HepG2 (cell line): ENCODE results near the gene SHISA6. TPM values are rescaled to one million over a fixed set of nuclear protein-coding genes. Genes with fewer than 3 reads are reported as not detected.

Experiments used
- ATAC-seq: fragments of 200-7000 bp; cut with Tn5 transposase; 3 replicates; pipeline ENCODE4 v1.9.1; 2020; ENCODE audit warnings: mild to moderate bottlenecking, moderate library complexity
- BruUV-seq: library from RNA; stranded (reverse); fragments of 400-500 nt; replicated peaks from 2 replicates; lab custom pipeline; 2021; lab: Mats Ljungman, UMichigan
- CTCF ChIA-PET: fragments of 300-600 bp; formaldehyde crosslinking; extraction: SDS; loops from one replicate; lab custom pipeline; 2021; ENCODE audit warnings: low total read pairs, inconsistent platforms, low intra/inter-chr PET ratio; lab: Yijun Ruan, JAX
- POLR2A ChIA-PET: fragments of 350-600 bp; sonication (Branson Sonifier 250); formaldehyde crosslinking; loops from one replicate; lab custom pipeline; 2020; ENCODE audit warnings: antibody characterized with exemption, inconsistent platforms; lab: Yijun Ruan, JAX
- DNase-seq: peaks from one replicate; pipeline ENCODE4 v3.0.0-alpha.2; 2015; ENCODE audit warnings: low spot score
- FAIRE-seq: peaks from 3 replicates; lab custom pipeline; 2011; peaks lifted over from hg19 to GRCh38; lab: Jason Lieb, UNC
- H2AFZ ChIP-seq: one replicate; pipeline ENCODE4 v1.6.1; 2011; ENCODE audit warnings: low read length, inconsistent platforms
- H3K27ac ChIP-seq: fragments of 300-600 bp; 3 replicates; pipeline ENCODE4 v1.8.0; 2011; ENCODE audit warnings: mixed run types, mild to moderate bottlenecking, mixed read lengths, low read length, inconsistent platforms; ENCODE audit not compliant: insufficient read depth; ENCODE audit errors: extremely low read length
- H3K27me3 ChIP-seq, 2 experiments: fragments of 200-600 bp in 1 of 2; 2 replicates in 1 of 2; 3 replicates in 1 of 2; pipeline versions ENCODE4 v1.6.0 to v1.8.0; 2011; ENCODE audit warnings: low read length in 2 of 2, mild to moderate bottlenecking in 2 of 2, moderate library complexity in 2 of 2, inconsistent platforms in 1 of 2; ENCODE audit not compliant: insufficient read depth in 2 of 2, control insufficient read depth in 1 of 2
- H3K36me3 ChIP-seq, 2 experiments: fragments of 200-600 bp in 1 of 2; replicated peaks in 1 of 2; 2 replicates in 1 of 2; 3 replicates in 1 of 2; pipeline versions ENCODE4 v1.5.1 to v1.8.0; 2011; ENCODE audit warnings: low read length in 2 of 2, inconsistent platforms in 1 of 2; ENCODE audit not compliant: insufficient read depth in 2 of 2, control insufficient read depth in 1 of 2
- H3K4me1 ChIP-seq: 2 replicates; pipeline ENCODE4 v1.5.1; 2012; ENCODE audit warnings: low read length, inconsistent platforms; ENCODE audit not compliant: insufficient read depth
- H3K4me2 ChIP-seq: 2 replicates; pipeline ENCODE4 v1.6.0; 2011; ENCODE audit warnings: low read depth, low read length, inconsistent platforms
- H3K4me3 ChIP-seq, 3 experiments: fragments of 200-600 bp in 1 of 3; sonication (generic), shearing (Covaris generic) in 1 of 3; replicated peaks in 1 of 3; 2 replicates each; pipeline ENCODE4 v1.5.1; 2011 to 2016; ENCODE audit warnings: low read length in 3 of 3, inconsistent platforms in 2 of 3, low read depth in 2 of 3, mild to moderate bottlenecking in 2 of 3, control low read depth in 1 of 3, mixed read lengths in 1 of 3; ENCODE audit not compliant: insufficient read depth in 1 of 3
- H3K79me2 ChIP-seq: one replicate; pipeline ENCODE4 v1.6.1; 2011; ENCODE audit warnings: low read length, inconsistent platforms; ENCODE audit not compliant: insufficient read depth
- H3K9ac ChIP-seq: 2 replicates; pipeline ENCODE4 v1.6.0; 2011; ENCODE audit warnings: mild to moderate bottlenecking, low read depth, low read length, inconsistent platforms; ENCODE audit not compliant: insufficient read depth
- H3K9me3 ChIP-seq: 2 replicates; pipeline ENCODE4 v1.5.1; 2012; ENCODE audit warnings: mild to moderate bottlenecking, low read length
- H4K20me1 ChIP-seq: 2 replicates; pipeline ENCODE4 v1.6.0; 2011; ENCODE audit warnings: inconsistent platforms, mild to moderate bottlenecking, low read length, moderate library complexity; ENCODE audit not compliant: insufficient read depth
- FOXO4 ChIP-seq: sonication (generic); formaldehyde crosslinking; conservative IDR thresholded peaks from 2 replicates; pipeline ENCODE4 v1.8.1; 2023; ENCODE audit warnings: missing genetic modification reagents
- GATAD1 ChIP-seq: IDR thresholded peaks from 2 replicates; pipeline ENCODE4 v1.6.1; 2016; ENCODE audit warnings: missing genetic modification reagents, missing compliant biosample characterization
- GLMP ChIP-seq: sonication (generic); formaldehyde crosslinking; IDR thresholded peaks from 2 replicates; pipeline ENCODE4 v1.9.0; 2021; ENCODE audit warnings: missing genetic modification reagents, mild to moderate bottlenecking, borderline replicate concordance
- GTF3A ChIP-seq: sonication (generic); formaldehyde crosslinking; conservative IDR thresholded peaks from 2 replicates; pipeline ENCODE4 v1.4.0; 2020; ENCODE audit warnings: mild to moderate bottlenecking, missing genetic modification reagents
- HDAC2 ChIP-seq: sonication (generic); formaldehyde crosslinking; IDR thresholded peaks from 2 replicates; pipeline ENCODE4 v1.4.0; 2020; ENCODE audit warnings: missing genetic modification reagents
- JUN ChIP-seq: sonication (generic); formaldehyde crosslinking; IDR thresholded peaks from 2 replicates; pipeline ENCODE4 v1.4.0; 2020; ENCODE audit warnings: mild to moderate bottlenecking, missing genetic modification reagents
- MEIS1 ChIP-seq: sonication (generic); formaldehyde crosslinking; IDR thresholded peaks from 2 replicates; pipeline ENCODE4 v1.9.0; 2021; ENCODE audit warnings: mild to moderate bottlenecking, missing genetic modification reagents, moderate library complexity, borderline replicate concordance
- PHB2 ChIP-seq: fragments of 450-650 bp; IDR thresholded peaks from 2 replicates; pipeline ENCODE4 v1.6.1; 2018; ENCODE audit not compliant: partially characterized antibody
- RNF2 ChIP-seq: fragments of 450-650 bp; conservative IDR thresholded peaks from 2 replicates; pipeline ENCODE4 v1.6.1; 2016; ENCODE audit warnings: low read depth
- ZNF124 ChIP-seq: sonication (generic); formaldehyde crosslinking; IDR thresholded peaks from 2 replicates; pipeline ENCODE4 v1.4.0; 2020; ENCODE audit warnings: missing genetic modification reagents
- ZNF577 ChIP-seq: sonication (generic); formaldehyde crosslinking; IDR thresholded peaks from 2 replicates; pipeline ENCODE4 v1.4.0; 2020; ENCODE audit warnings: mild to moderate bottlenecking, low read depth, missing genetic modification reagents, borderline replicate concordance
- ZNF616 ChIP-seq: sonication (generic); formaldehyde crosslinking; IDR thresholded peaks from 2 replicates; pipeline ENCODE4 v1.5.0; 2020; ENCODE audit warnings: low read depth, mild to moderate bottlenecking, missing genetic modification reagents
- ZNF670 ChIP-seq: sonication (generic); formaldehyde crosslinking; IDR thresholded peaks from 2 replicates; pipeline ENCODE4 v1.8.0; 2022; ENCODE audit warnings: mild to moderate bottlenecking, missing genetic modification reagents, borderline replicate concordance
- WGBS: methylation state at CpG from one replicate; pipeline ENCODE4 v1.1.6; 2017; ENCODE audit warnings: low lambda C conversion rate; 5-methylcytosine and 5-hydroxymethylcytosine counted together
- in situ Hi-C: cut with HindIII; loops from 2 replicates; pipeline ENCODE4 v1.10.0; 2017; ENCODE audit warnings: low pct_unique_long_range_greater_than_20kb; ENCODE audit not compliant: extremely low pct_ligation_motif_present
- intact Hi-C: fragments of 100-400 bp; cut with micrococcal nuclease; formaldehyde crosslinking; loops from one replicate; pipeline ENCODE4 v1.10.0; 2022; ENCODE audit not compliant: unreplicated experiment
- polyA plus RNA-seq, 8 experiments: library from polyadenylated mRNA; depleted of rRNA in 3 of 8; stranded (reverse) in 7 of 8; unstranded in 1 of 8; fragments of >200 nt; fragmentation: Illumina TruSeq in 4 of 8; extraction: Trizol in 4 of 8; gene quantifications; 2 replicates each; pipeline versions ENCODE4 v1.2.1 to v1.2.3, GENCODE V29; 2011 to 2016; ENCODE audit warnings: low read depth in 4 of 8, missing spikeins in 1 of 8, mixed read lengths in 1 of 8; ENCODE audit not compliant: insufficient read depth in 1 of 8
- total RNA-seq, 5 experiments: library from RNA; depleted of rRNA; stranded (reverse); fragments of >200 nt; fragmentation: Illumina TruSeq; extraction: Trizol; gene quantifications; 2 replicates each; pipeline ENCODE4 v1.2.3, GENCODE V29; 2016; ENCODE audit warnings: low read depth in 1 of 5
- TF ChIP-seq, protein P1 (sequence below): IDR thresholded peaks from 2 replicates; pipeline ENCODE4 v1.6.1; 2016; ENCODE audit warnings: missing compliant biosample characterization, missing genetic modification reagents, borderline replicate concordance
- TF ChIP-seq, protein P2 (sequence below): sonication (generic); formaldehyde crosslinking; IDR thresholded peaks from 2 replicates; pipeline ENCODE4 v1.5.1; 2020; ENCODE audit warnings: missing genetic modification reagents, mild to moderate bottlenecking, borderline replicate concordance

SHISA6 gene
- total and polyA plus RNA-seq, 2 of the 13 experiments (the other 11 are each of a cell fraction or from before 2014, with no cell fraction given) = not detected

GRCh38 chr17:11245187-11245586, 4.2 kb downstream of the SHISA6 start:
- DNase-seq (no peak), FAIRE-seq (no peak), ATAC-seq (no peak)
- Histone ChIP-seq H3K4me2 (no peak overlapping the region), H3K36me3 (no peaks in the 10 kb centered on the region), H3K4me1 (no peaks in the 10 kb centered on the region), H3K9ac (no peak overlapping the region), H3K4me3 (no peak overlapping the region), H3K79me2 (no peaks in the 10 kb centered on the region), H3K27ac (no peak overlapping the region), H3K27me3 (peaks cover 0 to 13% of the 10 kb centered on the region in 2 experiments; a peak in 3 of 5 replicates), H2AFZ (no peak overlapping the region), H4K20me1 (no peaks in the 10 kb centered on the region), H3K9me3 (no peaks in the 10 kb centered on the region)
- in situ Hi-C loops (no loop called here), intact Hi-C loops (no loop called here)
- ChIA-PET CTCF (no interaction called here), POLR2A (no interaction called here)
- TF ChIP-seq MEIS1 (no peak), ZNF616 (CRISPR knock-in tag) (no peak), RNF2 (no peak), PHB2 (no peak), GTF3A (CRISPR knock-in tag) (no peak), HDAC2 (CRISPR knock-in tag) (no peak), GLMP (no peak), FOXO4 (CRISPR knock-in tag) (no peak), ZNF577 (CRISPR knock-in tag) (no peak), GATAD1 (CRISPR knock-in tag) (no peak), ZNF124 (no peak), ZNF670 (no peak), JUN (CRISPR knock-in tag) (no peak)
- TF ChIP-seq, protein P1, sequence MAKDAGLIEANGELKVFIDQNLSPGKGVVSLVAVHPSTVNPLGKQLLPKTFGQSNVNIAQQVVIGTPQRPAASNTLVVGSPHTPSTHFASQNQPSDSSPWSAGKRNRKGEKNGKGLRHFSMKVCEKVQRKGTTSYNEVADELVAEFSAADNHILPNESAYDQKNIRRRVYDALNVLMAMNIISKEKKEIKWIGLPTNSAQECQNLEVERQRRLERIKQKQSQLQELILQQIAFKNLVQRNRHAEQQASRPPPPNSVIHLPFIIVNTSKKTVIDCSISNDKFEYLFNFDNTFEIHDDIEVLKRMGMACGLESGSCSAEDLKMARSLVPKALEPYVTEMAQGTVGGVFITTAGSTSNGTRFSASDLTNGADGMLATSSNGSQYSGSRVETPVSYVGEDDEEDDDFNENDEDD (CRISPR knock-in tag) = no peak
- TF ChIP-seq, protein P2, sequence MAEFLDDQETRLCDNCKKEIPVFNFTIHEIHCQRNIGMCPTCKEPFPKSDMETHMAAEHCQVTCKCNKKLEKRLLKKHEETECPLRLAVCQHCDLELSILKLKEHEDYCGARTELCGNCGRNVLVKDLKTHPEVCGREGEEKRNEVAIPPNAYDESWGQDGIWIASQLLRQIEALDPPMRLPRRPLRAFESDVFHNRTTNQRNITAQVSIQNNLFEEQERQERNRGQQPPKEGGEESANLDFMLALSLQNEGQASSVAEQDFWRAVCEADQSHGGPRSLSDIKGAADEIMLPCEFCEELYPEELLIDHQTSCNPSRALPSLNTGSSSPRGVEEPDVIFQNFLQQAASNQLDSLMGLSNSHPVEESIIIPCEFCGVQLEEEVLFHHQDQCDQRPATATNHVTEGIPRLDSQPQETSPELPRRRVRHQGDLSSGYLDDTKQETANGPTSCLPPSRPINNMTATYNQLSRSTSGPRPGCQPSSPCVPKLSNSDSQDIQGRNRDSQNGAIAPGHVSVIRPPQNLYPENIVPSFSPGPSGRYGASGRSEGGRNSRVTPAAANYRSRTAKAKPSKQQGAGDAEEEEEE (CRISPR knock-in tag) = no peak
- BruUV-seq = no TSS peak
- WGBS = 14% methylated on average over 7 of the region's 7 CpGs
